22Rv1 (cell line): ENCODE measurements around the gene HBS1L.

Source experiments
- H3K27ac ChIP-seq: fragments of 450-650 bp; 2 replicates; pipeline ENCODE4 v1.5.1; 2017
- ZFX ChIP-seq: fragments of 450-650 bp; IDR thresholded peaks from 2 replicates; pipeline ENCODE4 v1.6.1; 2017; ENCODE audit warnings: antibody characterized with exemption, borderline replicate concordance
- TF ChIP-seq, protein P1 (sequence below): fragments of 450-650 bp; IDR thresholded peaks from 2 replicates; pipeline ENCODE4 v1.5.1; 2017; ENCODE audit warnings: mild to moderate bottlenecking

Gene HBS1L

DNA sequence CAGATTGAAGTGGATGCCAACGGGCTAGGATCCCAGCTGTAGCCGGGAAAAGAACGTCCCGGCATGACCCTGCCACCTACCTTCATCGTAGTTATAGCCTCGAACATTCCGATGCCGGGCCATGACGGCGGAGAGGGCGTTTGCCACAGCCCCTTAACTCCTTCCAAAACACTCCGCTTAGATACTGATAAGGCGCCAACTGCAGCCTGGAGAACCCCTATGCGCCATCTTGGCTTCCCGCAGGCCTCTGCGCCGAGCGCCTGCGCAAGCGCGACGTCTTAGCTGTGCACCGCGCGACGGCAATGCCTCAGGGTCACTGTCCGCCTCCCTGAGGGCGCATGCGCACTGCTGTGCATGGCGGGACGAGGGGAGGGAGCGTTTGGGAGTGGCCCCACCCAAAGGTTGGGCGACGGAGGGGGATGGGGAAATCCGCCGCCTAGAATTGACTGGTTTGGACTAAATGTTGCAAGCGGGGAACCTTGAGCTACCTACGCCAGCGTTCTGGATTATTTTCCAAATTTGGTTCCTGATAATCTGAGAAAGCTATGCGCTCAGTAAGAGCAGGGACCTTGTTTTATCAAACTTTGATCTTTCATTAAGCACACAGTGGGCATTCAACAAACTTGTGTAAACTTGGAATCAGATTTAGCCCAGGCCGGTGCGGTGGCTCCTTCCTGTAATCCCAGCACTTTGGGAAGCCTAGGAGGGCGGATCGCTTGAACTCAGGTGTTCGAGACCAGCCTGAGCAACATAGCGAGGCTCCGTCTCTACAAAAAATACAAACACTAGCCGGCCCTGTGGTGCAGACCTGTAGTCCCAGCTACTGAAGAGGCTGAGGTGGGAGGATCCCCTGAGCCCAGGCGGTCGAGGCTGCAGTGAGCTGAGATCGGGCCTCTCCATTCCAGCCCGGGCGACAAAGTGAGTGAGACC lies at the start of gene HBS1L:
TSS of gene HBS1L (minus strand) at position 254 of the 930 bp plus-strand sequence. CDS start at position 123, 131 bp downstream.
- peak within 1 kb of the TSS; percentile 89 for H3K27ac ChIP-seq
- no peak for TF ChIP-seq ZFX

DNA sequence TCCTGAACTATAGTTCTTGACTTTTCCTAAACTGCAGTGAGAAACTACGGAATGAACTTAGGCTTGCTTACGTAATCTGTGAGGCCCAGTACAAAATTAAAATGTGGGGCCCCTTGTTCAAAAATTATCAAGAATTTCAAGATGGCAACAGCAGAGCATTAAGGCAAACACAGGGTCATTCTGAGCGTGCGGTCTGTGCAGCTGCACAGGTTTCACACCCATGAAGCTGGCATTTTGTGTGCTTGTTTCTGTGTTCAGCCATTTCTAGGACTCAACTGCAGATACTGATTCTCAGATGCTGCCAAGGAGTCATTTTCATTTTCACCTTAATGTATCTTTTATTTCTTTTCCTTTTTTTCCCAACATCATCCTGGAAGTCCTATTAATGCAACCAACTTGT lies 49.6 kb upstream of the HBS1L start:
- TF ChIP-seq ZFX, result no peak
- TF ChIP-seq, protein P1, sequence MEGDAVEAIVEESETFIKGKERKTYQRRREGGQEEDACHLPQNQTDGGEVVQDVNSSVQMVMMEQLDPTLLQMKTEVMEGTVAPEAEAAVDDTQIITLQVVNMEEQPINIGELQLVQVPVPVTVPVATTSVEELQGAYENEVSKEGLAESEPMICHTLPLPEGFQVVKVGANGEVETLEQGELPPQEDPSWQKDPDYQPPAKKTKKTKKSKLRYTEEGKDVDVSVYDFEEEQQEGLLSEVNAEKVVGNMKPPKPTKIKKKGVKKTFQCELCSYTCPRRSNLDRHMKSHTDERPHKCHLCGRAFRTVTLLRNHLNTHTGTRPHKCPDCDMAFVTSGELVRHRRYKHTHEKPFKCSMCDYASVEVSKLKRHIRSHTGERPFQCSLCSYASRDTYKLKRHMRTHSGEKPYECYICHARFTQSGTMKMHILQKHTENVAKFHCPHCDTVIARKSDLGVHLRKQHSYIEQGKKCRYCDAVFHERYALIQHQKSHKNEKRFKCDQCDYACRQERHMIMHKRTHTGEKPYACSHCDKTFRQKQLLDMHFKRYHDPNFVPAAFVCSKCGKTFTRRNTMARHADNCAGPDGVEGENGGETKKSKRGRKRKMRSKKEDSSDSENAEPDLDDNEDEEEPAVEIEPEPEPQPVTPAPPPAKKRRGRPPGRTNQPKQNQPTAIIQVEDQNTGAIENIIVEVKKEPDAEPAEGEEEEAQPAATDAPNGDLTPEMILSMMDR, result no peak
- no peak overlapping the region for H3K27ac ChIP-seq

DNA sequence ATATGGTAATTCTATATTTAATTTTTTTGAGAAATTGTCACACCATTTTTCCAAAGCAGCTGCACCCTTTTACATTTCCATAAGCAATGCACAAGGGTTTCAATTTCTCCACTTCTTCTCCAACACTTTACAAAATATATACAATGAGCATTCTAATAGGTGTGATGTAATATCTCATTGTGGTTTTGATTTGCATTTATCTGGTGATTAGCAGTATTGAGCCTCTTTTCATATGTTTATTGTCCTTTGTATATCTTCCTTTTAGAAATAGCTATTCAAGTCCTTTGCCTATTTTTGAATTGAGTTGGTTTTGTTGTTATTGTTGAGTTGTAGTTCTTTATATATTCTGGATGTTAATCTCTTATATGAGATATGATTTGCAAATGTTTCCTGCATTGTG lies 47.6 kb upstream of the HBS1L start:
- no peak for TF ChIP-seq ZFX
- TF ChIP-seq, protein P1, result no peak
- H3K27ac ChIP-seq, result no peak overlapping the region

DNA sequence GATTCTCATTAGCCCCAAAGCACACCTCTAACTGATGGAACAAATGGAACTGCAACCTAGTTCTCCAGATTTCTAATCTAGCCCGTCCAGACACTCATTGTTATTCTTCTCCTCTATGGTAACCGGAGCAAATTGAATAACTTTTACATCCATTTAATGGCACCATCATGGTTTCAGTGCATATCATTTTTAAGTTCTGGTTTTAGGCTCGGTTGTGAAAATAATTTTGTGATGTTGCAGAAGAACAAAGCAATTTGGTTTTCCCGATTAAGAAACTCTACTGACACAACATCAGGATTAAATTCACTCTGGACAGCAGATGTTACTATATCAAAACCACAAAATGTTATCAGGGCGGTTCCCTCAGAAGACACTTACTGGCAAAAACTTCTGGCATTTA lies 42.5 kb upstream of the HBS1L start:
- TF ChIP-seq ZFX, result no peak
- TF ChIP-seq, protein P1, result no peak

DNA sequence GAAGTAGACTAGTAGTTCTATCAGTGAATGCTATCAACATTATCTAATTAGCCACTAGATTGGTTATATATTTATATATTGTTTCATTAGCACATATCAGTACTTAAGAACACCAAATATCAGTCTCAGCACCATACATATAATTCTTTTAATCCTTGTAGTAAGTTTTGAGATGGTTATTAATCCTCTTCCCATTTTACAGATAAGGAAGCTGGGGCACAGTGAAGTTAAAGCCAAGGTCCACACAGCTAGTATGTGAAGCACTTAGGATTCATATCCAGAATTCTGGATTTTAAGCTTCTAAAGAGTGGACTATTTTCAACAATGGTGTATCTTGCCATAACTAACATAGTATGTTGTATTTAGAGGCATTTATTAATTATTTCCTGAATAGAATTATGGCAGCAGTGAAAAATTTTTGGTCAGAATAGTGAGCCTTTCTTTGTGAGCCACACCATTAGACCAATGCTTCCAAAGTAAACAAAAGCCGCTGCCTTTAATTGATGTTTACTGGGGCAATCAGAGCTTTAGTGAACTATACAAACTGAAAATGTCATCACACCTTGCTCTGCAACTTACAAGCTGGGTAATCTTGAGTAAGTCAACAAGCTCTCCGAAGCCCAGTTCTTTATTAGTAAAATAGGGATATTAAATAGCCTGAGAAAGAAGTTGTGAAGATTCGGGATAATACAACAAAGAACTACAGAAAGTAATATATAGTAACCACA lies 41.9 kb upstream of the HBS1L start:
- no peak overlapping the region for H3K27ac ChIP-seq
- TF ChIP-seq ZFX, result no peak
- TF ChIP-seq, protein P1, result no peak

More for the DNA sequence above, 42.5 kb upstream of the HBS1L start:
- no peak overlapping the region for H3K27ac ChIP-seq

DNA sequence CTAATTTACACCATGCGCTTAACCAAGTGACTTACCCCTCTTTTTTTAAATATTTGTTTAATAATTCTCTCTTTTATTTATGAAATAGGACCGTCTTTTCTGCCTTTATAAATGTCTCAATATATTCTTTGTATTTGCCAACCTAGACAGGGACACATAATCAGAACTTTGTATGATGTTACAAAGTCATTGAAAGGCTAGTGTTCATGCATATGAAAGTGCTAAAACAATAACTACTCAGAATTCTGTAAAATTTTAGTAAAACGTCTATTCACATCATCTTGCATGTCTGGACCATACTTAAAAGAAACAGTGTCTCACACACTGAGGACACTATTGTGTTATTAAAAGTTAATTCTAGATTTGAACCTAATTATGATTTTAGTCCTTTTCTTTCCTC lies 41.1 kb upstream of the HBS1L start:
- TF ChIP-seq, protein P1, result no peak
- no peak for TF ChIP-seq ZFX
- H3K27ac ChIP-seq, result no peak overlapping the region

DNA sequence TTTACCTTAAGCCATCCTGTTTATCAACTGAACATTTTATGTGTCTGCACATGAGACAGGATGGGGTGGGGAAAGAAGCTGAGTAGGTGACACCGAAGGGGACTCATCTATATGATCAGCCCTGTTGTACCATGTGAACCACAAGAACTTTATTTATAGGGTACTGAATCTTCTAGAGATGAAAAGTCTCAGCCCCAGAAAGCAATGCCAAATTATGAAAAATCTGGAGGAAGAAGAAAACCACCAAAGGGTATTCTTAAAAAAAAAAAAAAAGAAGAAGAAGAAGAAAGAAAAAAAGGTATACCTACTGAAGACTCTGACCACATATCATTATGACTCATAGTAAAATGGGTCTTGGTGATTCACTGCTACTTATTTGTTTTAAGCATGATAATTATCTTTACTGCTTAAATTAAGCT lies 39.8 kb upstream of the HBS1L start:
- no peak for TF ChIP-seq ZFX
- TF ChIP-seq, protein P1, result no peak
- no peak overlapping the region for H3K27ac ChIP-seq
